Kidney epithelial cell (primary cell): Measurements from ENCODE around the gene STARD5. TPM values are rescaled to one million over a fixed set of nuclear protein-coding genes. Genes with fewer than 3 reads are reported as not detected.

Source experiments
- DNase-seq: peaks from one replicate; pipeline ENCODE4 v3.0.0-alpha.2; 2010; ENCODE audit warnings: low read depth
- H3K27me3 ChIP-seq: 2 replicates; pipeline ENCODE4 v1.6.0; 2011; ENCODE audit warnings: low read length; ENCODE audit not compliant: control insufficient read depth, insufficient read depth
- H3K36me3 ChIP-seq: 2 replicates; pipeline ENCODE4 v1.5.1; 2011; ENCODE audit warnings: low read length; ENCODE audit not compliant: control insufficient read depth, insufficient read depth
- H3K4me3 ChIP-seq: 2 replicates; pipeline ENCODE4 v1.5.1; 2011; ENCODE audit warnings: low read depth, mild to moderate bottlenecking, control low read depth, low read length
- total RNA-seq: library from RNA; depleted of rRNA; stranded (reverse); fragments of >200 nt; gene quantifications from 2 replicates; pipeline ENCODE4 v1.2.3, GENCODE V29; 2015
- TF ChIP-seq, protein P1 (sequence below): IDR thresholded peaks from 2 replicates; pipeline ENCODE4 v1.5.1; 2011; ENCODE audit warnings: mild to moderate bottlenecking, moderate library complexity, low read length, control low read depth, inconsistent platforms; ENCODE audit not compliant: insufficient read depth, poor library complexity, severe bottlenecking

The STARD5 gene
- total RNA-seq, 1 donor from 2014 or later = 1.2 TPM

DNA sequence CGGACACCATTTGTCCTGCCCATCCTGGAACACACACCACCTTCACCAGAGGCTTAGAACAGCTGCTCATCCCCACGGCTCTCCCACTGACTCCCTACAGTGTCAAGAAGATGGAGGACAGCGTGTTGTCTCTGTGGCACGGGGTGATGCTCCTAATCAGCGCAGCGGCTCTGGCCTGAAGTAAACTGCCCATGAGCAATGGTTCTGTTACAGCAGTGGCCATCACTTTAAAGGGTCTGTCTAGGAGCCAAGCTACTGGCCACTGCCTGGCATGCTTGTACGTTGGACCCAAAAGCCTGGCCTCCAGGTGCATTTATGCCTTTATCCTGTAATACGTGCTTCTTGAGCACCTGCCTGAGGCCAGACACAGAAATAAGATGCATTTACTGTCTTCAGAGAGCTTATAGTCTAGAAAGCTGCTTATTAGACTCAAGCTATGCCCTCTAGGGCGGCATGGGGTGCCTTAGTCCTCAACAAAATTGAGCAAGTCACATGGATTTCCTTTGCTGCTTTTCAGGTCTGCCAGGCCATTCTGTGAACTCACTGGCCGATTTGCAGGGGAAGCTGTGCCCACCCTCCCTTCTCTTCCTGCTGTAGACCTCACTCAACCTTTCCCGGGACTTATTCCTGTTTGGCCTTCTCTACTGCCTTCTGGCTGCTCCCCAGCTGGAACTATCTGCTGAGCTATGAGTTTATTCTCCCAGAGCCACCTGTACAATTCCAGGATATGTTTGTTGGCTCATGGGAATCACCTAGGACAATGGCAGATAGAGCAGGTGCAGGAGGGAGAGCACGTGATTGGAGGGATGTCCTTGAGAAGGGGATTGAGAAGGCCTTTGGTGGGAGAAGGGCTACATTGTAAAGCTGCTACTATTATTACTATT, 51.9 kb downstream of the STARD5 start:
- Histone ChIP-seq H3K36me3 (no peaks in the 10 kb centered on the region), H3K27me3 (peaks cover 3% of the 10 kb centered on the region), H3K4me3 (no peak overlapping the region)
- no peak for DNase-seq
- TF ChIP-seq, protein P1, sequence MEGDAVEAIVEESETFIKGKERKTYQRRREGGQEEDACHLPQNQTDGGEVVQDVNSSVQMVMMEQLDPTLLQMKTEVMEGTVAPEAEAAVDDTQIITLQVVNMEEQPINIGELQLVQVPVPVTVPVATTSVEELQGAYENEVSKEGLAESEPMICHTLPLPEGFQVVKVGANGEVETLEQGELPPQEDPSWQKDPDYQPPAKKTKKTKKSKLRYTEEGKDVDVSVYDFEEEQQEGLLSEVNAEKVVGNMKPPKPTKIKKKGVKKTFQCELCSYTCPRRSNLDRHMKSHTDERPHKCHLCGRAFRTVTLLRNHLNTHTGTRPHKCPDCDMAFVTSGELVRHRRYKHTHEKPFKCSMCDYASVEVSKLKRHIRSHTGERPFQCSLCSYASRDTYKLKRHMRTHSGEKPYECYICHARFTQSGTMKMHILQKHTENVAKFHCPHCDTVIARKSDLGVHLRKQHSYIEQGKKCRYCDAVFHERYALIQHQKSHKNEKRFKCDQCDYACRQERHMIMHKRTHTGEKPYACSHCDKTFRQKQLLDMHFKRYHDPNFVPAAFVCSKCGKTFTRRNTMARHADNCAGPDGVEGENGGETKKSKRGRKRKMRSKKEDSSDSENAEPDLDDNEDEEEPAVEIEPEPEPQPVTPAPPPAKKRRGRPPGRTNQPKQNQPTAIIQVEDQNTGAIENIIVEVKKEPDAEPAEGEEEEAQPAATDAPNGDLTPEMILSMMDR = no peak

DNA sequence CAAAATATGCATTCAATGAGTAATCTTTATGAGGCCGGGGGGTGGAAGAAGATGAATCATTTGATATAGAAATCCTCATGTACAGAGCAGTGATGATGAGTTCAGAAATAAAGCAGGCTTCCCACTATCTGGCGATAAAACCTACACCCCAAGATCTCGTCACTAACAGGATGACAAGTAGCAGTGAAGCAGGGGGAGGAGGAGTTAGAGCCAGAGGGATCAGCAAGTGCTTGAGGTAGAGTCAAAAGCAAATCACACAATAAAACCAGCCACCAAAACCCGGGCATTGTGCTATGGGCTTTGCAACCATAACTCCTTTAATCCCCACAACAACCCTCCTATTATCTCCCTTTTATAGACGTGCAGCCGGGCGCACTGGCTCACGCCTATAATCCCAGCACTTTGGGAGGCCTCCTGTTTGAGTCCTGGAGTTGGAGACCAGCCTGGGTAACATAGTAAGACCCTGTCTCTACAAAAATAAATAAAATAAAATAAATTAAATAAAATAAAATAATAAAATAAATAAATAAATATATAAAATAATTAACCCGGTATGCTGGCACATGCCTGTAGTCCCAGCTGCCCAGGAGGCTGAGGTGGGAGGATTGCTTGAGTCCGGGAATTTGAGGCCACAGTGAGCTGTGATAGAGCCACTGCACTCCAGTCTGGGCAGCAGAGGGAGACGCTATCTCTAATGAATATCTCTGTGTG, 53.0 kb downstream of the STARD5 start:
- TF ChIP-seq, protein P1 = no peak
- Histone ChIP-seq H3K27me3 (peaks cover 6% of the 10 kb centered on the region), H3K36me3 (no peaks in the 10 kb centered on the region), H3K4me3 (no peak overlapping the region)
- DNase-seq = no peak

DNA sequence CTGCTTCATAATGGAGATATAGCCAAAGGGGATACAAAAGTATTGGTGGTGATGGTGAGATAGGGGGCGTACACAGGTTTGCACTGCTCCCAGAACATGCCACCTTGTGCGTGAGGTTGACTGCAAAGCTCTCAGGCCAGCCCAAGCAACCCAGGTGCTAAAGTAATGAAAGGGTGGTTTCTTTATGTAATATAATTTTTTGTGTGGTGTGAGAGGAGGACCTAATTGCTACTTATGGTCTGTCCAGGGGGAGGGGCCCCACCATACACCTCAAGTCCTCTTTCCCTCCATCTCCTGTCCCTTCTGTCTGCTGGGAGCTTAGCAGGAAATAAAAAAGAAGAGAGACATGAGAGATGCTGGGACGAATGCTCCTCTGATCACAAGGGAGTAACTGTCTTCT, 53.8 kb downstream of the STARD5 start:
- TF ChIP-seq, protein P1 = no peak
- no peak for DNase-seq
- H3K27me3 ChIP-seq = peaks cover 6% of the 10 kb centered on the region
- no peaks in the 10 kb centered on the region for H3K36me3 ChIP-seq
- no peak overlapping the region for H3K4me3 ChIP-seq

DNA sequence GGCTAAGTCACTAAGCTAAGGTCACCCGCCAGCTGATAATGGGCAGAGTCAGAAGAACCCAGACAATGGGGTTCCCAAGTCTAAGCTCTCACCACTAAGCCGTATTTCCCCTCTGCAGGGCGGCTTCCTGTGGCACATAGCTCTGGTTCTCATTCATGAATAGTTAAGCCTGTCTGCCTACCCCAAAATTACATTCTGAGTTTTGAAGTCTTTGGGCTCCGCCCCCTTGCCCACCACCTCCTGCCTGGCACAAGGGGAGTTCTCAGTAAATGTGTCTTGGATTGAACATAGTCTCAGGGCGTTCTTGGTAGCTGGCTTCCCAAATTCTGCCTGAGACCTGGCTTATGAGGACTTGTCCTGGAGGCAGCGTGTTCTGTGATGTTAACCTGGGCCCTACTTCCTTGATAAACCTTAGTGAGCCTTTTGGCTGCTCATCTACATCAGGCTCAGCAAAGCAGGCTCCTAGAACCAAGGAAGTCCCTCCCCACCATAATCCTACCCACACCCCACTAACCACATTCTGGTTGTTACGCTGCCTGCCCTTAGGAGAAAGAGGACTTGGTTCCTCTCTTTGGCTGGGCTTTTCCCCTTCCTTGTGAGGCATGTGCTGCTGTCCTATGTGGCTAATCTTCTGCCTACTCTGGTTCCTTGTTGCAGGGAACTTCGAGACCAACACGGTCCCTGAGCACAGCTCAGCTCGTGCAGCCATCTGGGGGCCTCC, 54.9 kb downstream of the STARD5 start:
- H3K36me3 ChIP-seq = no peaks in the 10 kb centered on the region
- DNase-seq = no peak
- TF ChIP-seq, protein P1 = no peak
- peaks cover 9% of the 10 kb centered on the region for H3K27me3 ChIP-seq
- H3K4me3 ChIP-seq = no peak overlapping the region

DNA sequence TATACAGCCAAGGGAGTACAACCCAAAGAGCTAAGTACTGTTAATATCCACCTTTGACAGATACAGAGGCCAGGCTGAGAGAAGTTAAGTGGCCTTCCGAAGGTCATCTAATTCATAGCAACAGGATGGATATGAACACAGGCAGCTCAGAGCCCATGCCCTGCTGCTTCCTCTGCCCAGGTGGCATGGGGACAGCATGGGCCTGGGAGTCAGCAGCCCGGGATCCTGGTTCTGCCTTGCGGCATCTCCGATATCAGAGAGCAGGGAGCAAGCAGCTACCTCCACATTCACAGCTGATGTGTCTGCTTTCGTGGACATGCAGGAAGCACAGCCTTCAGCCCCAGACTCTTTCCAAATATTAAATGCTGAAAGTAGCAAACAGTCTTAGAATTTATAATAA, 55.6 kb downstream of the STARD5 start:
- TF ChIP-seq, protein P1 = no peak
- peaks cover 9% of the 10 kb centered on the region for H3K27me3 ChIP-seq
- H3K4me3 ChIP-seq = no peak overlapping the region
- no peaks in the 10 kb centered on the region for H3K36me3 ChIP-seq
- no peak for DNase-seq
